KOPT-K1 (cell line): ENCODE data around the gene CNTNAP2.

Experiments used
- H3K27ac ChIP-seq: fragments of 200-600 bp; sonication (generic); 2 replicates; pipeline ENCODE4 v1.5.1; 2016; ENCODE audit warnings: antibody characterized with exemption, mild to moderate bottlenecking, low read depth, low read length; ENCODE audit not compliant: poor library complexity, severe bottlenecking
- H3K36me3 ChIP-seq: fragments of 200-600 bp; sonication (generic); 2 replicates; pipeline ENCODE4 v1.5.1; 2017; ENCODE audit warnings: antibody characterized with exemption, mild to moderate bottlenecking, low read length, moderate library complexity; ENCODE audit not compliant: insufficient read depth
- H3K9me3 ChIP-seq: fragments of 200-600 bp; sonication (generic); 2 replicates; pipeline ENCODE4 v1.5.1; 2017; ENCODE audit warnings: antibody characterized with exemption, low read length, mild to moderate bottlenecking; ENCODE audit not compliant: insufficient read depth, poor library complexity, severe bottlenecking

Gene CNTNAP2

DNA sequence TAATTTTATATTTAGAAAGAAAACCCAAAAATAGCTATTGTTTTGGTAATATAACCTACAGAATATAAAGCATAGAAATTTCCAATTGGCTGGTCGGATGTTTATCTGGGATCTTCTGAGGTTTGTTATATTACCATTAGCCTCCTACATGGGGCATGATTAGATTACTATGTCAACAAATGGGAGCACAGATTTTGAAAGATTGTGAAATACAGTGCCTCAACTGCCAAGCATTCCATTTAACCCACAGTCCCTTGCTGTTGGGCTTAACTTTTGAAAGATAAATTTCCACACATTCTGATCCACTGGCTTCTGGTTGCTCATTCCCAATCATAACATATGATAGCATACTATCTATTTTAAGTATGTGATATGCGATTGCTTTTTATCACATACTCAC is 2018.5 kb downstream of the CNTNAP2 start:
- H3K9me3 ChIP-seq, result no peaks in the 10 kb centered on the region
- H3K27ac ChIP-seq, result no peak overlapping the region
- H3K36me3 ChIP-seq, result no peaks in the 10 kb centered on the region

GRCh38 chr7:148135997-148136396 is 2019.4 kb downstream of the CNTNAP2 start:
- H3K9me3 ChIP-seq, result no peaks in the 10 kb centered on the region
- H3K27ac ChIP-seq, result no peak overlapping the region
- no peaks in the 10 kb centered on the region for H3K36me3 ChIP-seq

DNA sequence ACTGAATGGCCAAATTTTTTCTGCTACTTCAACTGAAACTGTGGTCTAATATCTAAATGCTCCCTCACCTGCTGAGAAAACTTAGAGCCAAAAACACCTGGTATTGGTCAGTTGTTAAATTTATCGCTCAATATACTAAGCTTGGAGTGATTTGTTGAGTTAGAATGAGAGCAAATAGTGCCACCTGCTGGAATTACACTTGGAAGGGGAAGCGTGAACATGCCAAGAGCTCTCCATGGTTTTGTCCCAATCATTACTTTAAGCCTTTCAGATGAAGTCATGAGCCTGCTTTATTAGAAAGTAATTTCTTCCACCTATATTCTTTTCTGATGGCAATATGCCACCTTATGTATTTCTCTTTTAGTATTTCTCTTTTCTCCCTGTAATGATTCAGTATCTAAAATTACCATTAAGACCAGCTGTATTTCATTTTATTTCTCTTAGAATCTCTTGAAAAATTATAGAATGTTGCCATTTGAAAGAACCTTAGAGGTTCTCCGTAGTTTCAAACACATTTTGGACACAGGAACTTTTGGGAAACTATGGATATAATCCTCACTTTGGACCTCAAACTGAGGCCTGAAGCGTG is 2026.2 kb downstream of the CNTNAP2 start:
- Histone ChIP-seq H3K27ac (no peak overlapping the region), H3K36me3 (no peaks in the 10 kb centered on the region), H3K9me3 (no peaks in the 10 kb centered on the region)

- no peaks in the 10 kb centered on the region for H3K36me3 ChIP-seq
- no peak overlapping the region for H3K27ac ChIP-seq
- no peaks in the 10 kb centered on the region for H3K9me3 ChIP-seq
These were observed 2028.2 kb downstream of the CNTNAP2 start for GRCh38 chr7:148144827-148145226.

GRCh38 chr7:148146346-148146745 is 2029.7 kb downstream of the CNTNAP2 start:
- Histone ChIP-seq H3K27ac (no peak overlapping the region), H3K36me3 (no peaks in the 10 kb centered on the region), H3K9me3 (no peaks in the 10 kb centered on the region)

- H3K9me3 ChIP-seq, result peaks cover 6% of the 10 kb centered on the region
- no peaks in the 10 kb centered on the region for H3K36me3 ChIP-seq
- no peak overlapping the region for H3K27ac ChIP-seq
These were observed 2030.8 kb downstream of the CNTNAP2 start for GRCh38 chr7:148147438-148147837.

GRCh38 chr7:148148456-148148855 is 2031.9 kb downstream of the CNTNAP2 start:
- Histone ChIP-seq H3K27ac (no peak overlapping the region), H3K36me3 (no peaks in the 10 kb centered on the region), H3K9me3 (peaks cover 6% of the 10 kb centered on the region)

DNA sequence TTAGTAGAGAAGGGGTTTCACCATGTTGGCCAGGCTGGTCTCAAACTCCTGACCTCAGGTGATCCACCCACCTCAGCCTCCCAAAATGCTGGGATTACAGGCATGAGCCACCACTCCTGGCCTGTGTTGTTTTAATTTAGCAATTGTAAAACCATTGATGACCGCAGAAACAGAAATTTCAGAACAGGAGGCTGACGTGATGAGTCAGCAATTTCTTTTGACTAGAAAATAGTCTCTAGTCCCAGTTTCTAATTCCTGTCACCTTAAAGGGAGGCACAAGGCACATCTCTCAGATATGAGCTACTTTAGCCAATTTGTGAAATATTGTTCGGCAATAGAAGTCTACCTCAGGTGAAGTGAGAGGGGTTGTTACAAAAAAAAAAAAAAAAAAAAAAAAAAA is 2033.1 kb downstream of the CNTNAP2 start:
- H3K36me3 ChIP-seq, result no peaks in the 10 kb centered on the region
- H3K9me3 ChIP-seq, result peaks cover 6% of the 10 kb centered on the region
- H3K27ac ChIP-seq, result no peak overlapping the region

DNA sequence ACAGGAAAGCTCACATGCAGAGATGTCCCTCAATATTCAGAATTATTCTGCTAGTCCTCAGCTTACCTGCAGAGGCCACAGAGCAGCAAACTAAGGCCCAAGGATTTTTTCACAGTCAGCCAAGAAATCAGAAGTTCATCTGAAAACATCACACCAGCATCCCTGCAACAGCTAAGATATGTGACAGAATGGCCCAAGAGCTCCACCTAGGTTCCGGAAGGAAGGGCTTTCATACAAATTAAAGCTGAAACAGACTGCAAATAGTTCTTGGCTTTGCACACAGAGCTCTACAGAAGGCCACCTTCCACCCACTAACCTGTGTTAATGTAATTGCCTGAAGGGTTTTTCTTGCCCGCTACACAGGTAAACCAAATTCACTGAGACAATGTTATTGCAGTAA is 2035.2 kb downstream of the CNTNAP2 start:
- Histone ChIP-seq H3K27ac (no peak overlapping the region), H3K36me3 (no peaks in the 10 kb centered on the region), H3K9me3 (peaks cover 6% of the 10 kb centered on the region)

DNA sequence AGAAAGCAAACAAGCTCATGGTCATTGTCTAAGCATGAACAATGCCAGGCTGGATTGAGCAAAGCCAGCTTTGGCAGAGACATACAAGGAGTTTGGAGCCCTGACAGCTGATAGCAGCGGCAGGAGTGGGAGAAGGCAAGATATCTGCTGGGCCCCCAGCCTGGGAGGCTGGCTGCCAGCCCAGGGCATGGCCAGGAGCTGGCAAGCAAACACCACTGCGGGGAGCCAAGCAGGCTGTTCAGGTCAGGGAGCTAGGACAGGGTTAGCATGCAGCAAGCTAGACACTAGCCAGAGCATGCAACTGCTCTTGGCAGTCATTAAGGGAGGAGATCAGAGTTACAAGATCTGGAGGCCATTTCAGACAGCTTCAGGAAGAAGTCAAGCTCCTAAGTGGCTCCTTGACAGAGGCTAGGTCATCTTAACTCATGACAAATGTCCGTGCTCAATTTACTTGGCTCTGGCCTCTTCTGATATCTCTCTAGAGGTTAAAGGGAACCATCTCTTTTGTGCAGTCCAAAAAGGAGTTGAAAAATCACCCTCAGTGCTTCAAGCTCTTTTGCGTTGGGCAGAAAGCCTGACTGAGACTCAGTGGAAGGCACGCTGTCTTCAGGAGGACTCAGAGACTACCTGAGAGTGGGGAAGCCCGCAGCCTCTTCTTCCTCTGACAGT is 2037.1 kb downstream of the CNTNAP2 start:
- H3K27ac ChIP-seq, result no peak overlapping the region
- no peaks in the 10 kb centered on the region for H3K36me3 ChIP-seq
- H3K9me3 ChIP-seq, result peaks cover 6% of the 10 kb centered on the region

DNA sequence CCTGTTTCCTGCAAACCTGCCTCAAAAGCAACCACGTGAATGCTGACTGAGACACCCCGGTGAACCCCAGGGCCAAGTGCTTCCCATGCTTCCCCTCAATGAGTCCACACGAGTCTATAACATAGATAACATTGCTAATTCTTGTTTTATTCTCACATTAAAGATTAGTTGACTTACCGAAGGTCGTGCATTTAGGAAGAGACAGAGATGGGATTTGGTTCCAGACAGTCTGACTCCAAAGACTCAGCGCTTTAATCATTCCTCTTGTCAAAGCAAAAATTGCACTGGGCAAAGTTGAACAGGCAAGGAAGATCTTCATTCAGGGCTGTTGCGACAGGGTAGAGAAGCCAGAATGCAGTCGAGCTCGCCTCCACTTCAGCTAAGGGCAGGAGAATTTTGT is 2038.4 kb downstream of the CNTNAP2 start:
- no peak overlapping the region for H3K27ac ChIP-seq
- no peaks in the 10 kb centered on the region for H3K36me3 ChIP-seq
- peaks cover 6% of the 10 kb centered on the region for H3K9me3 ChIP-seq

- H3K9me3 ChIP-seq, result peaks cover 6% of the 10 kb centered on the region
- no peaks in the 10 kb centered on the region for H3K36me3 ChIP-seq
- no peak overlapping the region for H3K27ac ChIP-seq
These were observed 2039.2 kb downstream of the CNTNAP2 start for GRCh38 chr7:148155826-148156225.

GRCh38 chr7:148156233-148156632 is 2039.6 kb downstream of the CNTNAP2 start:
- Histone ChIP-seq H3K36me3 (no peaks in the 10 kb centered on the region), H3K9me3 (peaks cover 6% of the 10 kb centered on the region), H3K27ac (no peak overlapping the region)

- H3K36me3 ChIP-seq, result no peaks in the 10 kb centered on the region
These were observed 2042.7 kb downstream of the CNTNAP2 start for GRCh38 chr7:148159331-148159730.

GRCh38 chr7:148161776-148162175 is 2045.2 kb downstream of the CNTNAP2 start:
- H3K9me3 ChIP-seq, result no peaks in the 10 kb centered on the region
- H3K36me3 ChIP-seq, result no peaks in the 10 kb centered on the region
- no peak overlapping the region for H3K27ac ChIP-seq

More at GRCh38 chr7:148159331-148159730, 2042.7 kb downstream of the CNTNAP2 start:
- Histone ChIP-seq H3K27ac (no peak overlapping the region), H3K9me3 (no peaks in the 10 kb centered on the region)

GRCh38 chr7:148162808-148163207 is 2046.2 kb downstream of the CNTNAP2 start:
- Histone ChIP-seq H3K9me3 (no peaks in the 10 kb centered on the region), H3K27ac (no peak overlapping the region), H3K36me3 (no peaks in the 10 kb centered on the region)
